HepG2 (cell line): ENCODE data around the gene VARS1. TPM values are rescaled to one million over a fixed set of nuclear protein-coding genes. Genes with fewer than 3 reads are reported as not detected.
A peak's percentile ranks its signal among the peaks of the same experiment; 100 is the strongest.

Experiments
- ATAC-seq: fragments of 200-7000 bp; cut with Tn5 transposase; 3 replicates; pipeline ENCODE4 v1.9.1; 2020; ENCODE audit warnings: mild to moderate bottlenecking, moderate library complexity
- BruUV-seq: library from RNA; stranded (reverse); fragments of 400-500 nt; replicated peaks from 2 replicates; lab custom pipeline; 2021; lab: Mats Ljungman, UMichigan
- CTCF ChIA-PET: fragments of 300-600 bp; formaldehyde crosslinking; extraction: SDS; loops from one replicate; lab custom pipeline; 2021; ENCODE audit warnings: low total read pairs, inconsistent platforms, low intra/inter-chr PET ratio; lab: Yijun Ruan, JAX
- POLR2A ChIA-PET: fragments of 350-600 bp; sonication (Branson Sonifier 250); formaldehyde crosslinking; loops from one replicate; lab custom pipeline; 2020; ENCODE audit warnings: antibody characterized with exemption, inconsistent platforms; lab: Yijun Ruan, JAX
- DNase-seq: peaks from one replicate; pipeline ENCODE4 v3.0.0-alpha.2; 2015; ENCODE audit warnings: low spot score
- FAIRE-seq: peaks from 3 replicates; lab custom pipeline; 2011; peaks lifted over from hg19 to GRCh38; lab: Jason Lieb, UNC
- H2AFZ ChIP-seq: one replicate; pipeline ENCODE4 v1.6.1; 2011; ENCODE audit warnings: low read length, inconsistent platforms
- H3K27ac ChIP-seq: fragments of 300-600 bp; 3 replicates; pipeline ENCODE4 v1.8.0; 2011; ENCODE audit warnings: mixed run types, mild to moderate bottlenecking, mixed read lengths, low read length, inconsistent platforms; ENCODE audit not compliant: insufficient read depth; ENCODE audit errors: extremely low read length
- H3K27me3 ChIP-seq, 2 experiments: fragments of 200-600 bp in 1 of 2; 2 replicates in 1 of 2; 3 replicates in 1 of 2; pipeline versions ENCODE4 v1.6.0 to v1.8.0; 2011; ENCODE audit warnings: low read length in 2 of 2, mild to moderate bottlenecking in 2 of 2, moderate library complexity in 2 of 2, inconsistent platforms in 1 of 2; ENCODE audit not compliant: insufficient read depth in 2 of 2, control insufficient read depth in 1 of 2
- H3K36me3 ChIP-seq, 2 experiments: fragments of 200-600 bp in 1 of 2; replicated peaks in 1 of 2; 2 replicates in 1 of 2; 3 replicates in 1 of 2; pipeline versions ENCODE4 v1.5.1 to v1.8.0; 2011; ENCODE audit warnings: low read length in 2 of 2, inconsistent platforms in 1 of 2; ENCODE audit not compliant: insufficient read depth in 2 of 2, control insufficient read depth in 1 of 2
- H3K4me1 ChIP-seq: 2 replicates; pipeline ENCODE4 v1.5.1; 2012; ENCODE audit warnings: low read length, inconsistent platforms; ENCODE audit not compliant: insufficient read depth
- H3K4me2 ChIP-seq: 2 replicates; pipeline ENCODE4 v1.6.0; 2011; ENCODE audit warnings: low read depth, low read length, inconsistent platforms
- H3K4me3 ChIP-seq, 3 experiments: fragments of 200-600 bp in 1 of 3; sonication (generic), shearing (Covaris generic) in 1 of 3; replicated peaks in 1 of 3; 2 replicates each; pipeline ENCODE4 v1.5.1; 2011 to 2016; ENCODE audit warnings: low read length in 3 of 3, inconsistent platforms in 2 of 3, low read depth in 2 of 3, mild to moderate bottlenecking in 2 of 3, control low read depth in 1 of 3, mixed read lengths in 1 of 3; ENCODE audit not compliant: insufficient read depth in 1 of 3
- H3K79me2 ChIP-seq: one replicate; pipeline ENCODE4 v1.6.1; 2011; ENCODE audit warnings: low read length, inconsistent platforms; ENCODE audit not compliant: insufficient read depth
- H3K9ac ChIP-seq: 2 replicates; pipeline ENCODE4 v1.6.0; 2011; ENCODE audit warnings: mild to moderate bottlenecking, low read depth, low read length, inconsistent platforms; ENCODE audit not compliant: insufficient read depth
- H3K9me3 ChIP-seq: 2 replicates; pipeline ENCODE4 v1.5.1; 2012; ENCODE audit warnings: mild to moderate bottlenecking, low read length
- H4K20me1 ChIP-seq: 2 replicates; pipeline ENCODE4 v1.6.0; 2011; ENCODE audit warnings: inconsistent platforms, mild to moderate bottlenecking, low read length, moderate library complexity; ENCODE audit not compliant: insufficient read depth
- IRF2 ChIP-seq: IDR thresholded peaks from 2 replicates; pipeline ENCODE4 v1.6.1; 2018; ENCODE audit warnings: missing genetic modification reagents, missing compliant biosample characterization
- NKX3-1 ChIP-seq: sonication (generic); formaldehyde crosslinking; IDR thresholded peaks from 2 replicates; pipeline ENCODE4 v1.5.0; 2020; ENCODE audit warnings: missing genetic modification reagents
- RBM22 ChIP-seq: fragments of 200-400 bp; formaldehyde crosslinking; optimal IDR thresholded peaks from 2 replicates; pipeline ENCODE3; 2017; ENCODE audit warnings: mild to moderate bottlenecking, low read length, moderate library complexity
- ZBTB33 ChIP-seq: sonication (generic); formaldehyde crosslinking; IDR thresholded peaks from 2 replicates; pipeline ENCODE4 v1.4.0; 2020; ENCODE audit warnings: missing genetic modification reagents
- ZBTB38 ChIP-seq: sonication (generic); formaldehyde crosslinking; IDR thresholded peaks from 2 replicates; pipeline ENCODE4 v1.5.1; 2020; ENCODE audit warnings: mild to moderate bottlenecking, missing genetic modification reagents
- ZNF33A ChIP-seq: sonication (generic); formaldehyde crosslinking; IDR thresholded peaks from 2 replicates; pipeline ENCODE4 v1.5.1; 2020; ENCODE audit warnings: missing genetic modification reagents, mild to moderate bottlenecking, moderate library complexity, borderline replicate concordance
- WGBS: methylation state at CpG from one replicate; pipeline ENCODE4 v1.1.6; 2017; ENCODE audit warnings: low lambda C conversion rate; 5-methylcytosine and 5-hydroxymethylcytosine counted together
- in situ Hi-C: cut with HindIII; loops from 2 replicates; pipeline ENCODE4 v1.10.0; 2017; ENCODE audit warnings: low pct_unique_long_range_greater_than_20kb; ENCODE audit not compliant: extremely low pct_ligation_motif_present
- intact Hi-C: fragments of 100-400 bp; cut with micrococcal nuclease; formaldehyde crosslinking; loops from one replicate; pipeline ENCODE4 v1.10.0; 2022; ENCODE audit not compliant: unreplicated experiment
- polyA plus RNA-seq, 8 experiments: library from polyadenylated mRNA; depleted of rRNA in 3 of 8; stranded (reverse) in 7 of 8; unstranded in 1 of 8; fragments of >200 nt; fragmentation: Illumina TruSeq in 4 of 8; extraction: Trizol in 4 of 8; gene quantifications; 2 replicates each; pipeline versions ENCODE4 v1.2.1 to v1.2.3, GENCODE V29; 2011 to 2016; ENCODE audit warnings: low read depth in 4 of 8, missing spikeins in 1 of 8, mixed read lengths in 1 of 8; ENCODE audit not compliant: insufficient read depth in 1 of 8
- total RNA-seq, 5 experiments: library from RNA; depleted of rRNA; stranded (reverse); fragments of >200 nt; fragmentation: Illumina TruSeq; extraction: Trizol; gene quantifications; 2 replicates each; pipeline ENCODE4 v1.2.3, GENCODE V29; 2016; ENCODE audit warnings: low read depth in 1 of 5
- TF ChIP-seq, protein P1 (sequence below): IDR thresholded peaks from 2 replicates; pipeline ENCODE4 v1.6.1; 2018; ENCODE audit warnings: missing genetic modification reagents, mild to moderate bottlenecking, missing compliant biosample characterization
- TF ChIP-seq, protein P2 (sequence below): sonication (generic); formaldehyde crosslinking; IDR thresholded peaks from 2 replicates; pipeline ENCODE4 v1.5.1; 2020; ENCODE audit warnings: missing genetic modification reagents, mild to moderate bottlenecking, borderline replicate concordance

The VARS1 gene
- total and polyA plus RNA-seq, 2 of the 13 experiments (the other 11 are each of a cell fraction or from before 2014, with no cell fraction given): 14.7 to 56.1 TPM

DNA sequence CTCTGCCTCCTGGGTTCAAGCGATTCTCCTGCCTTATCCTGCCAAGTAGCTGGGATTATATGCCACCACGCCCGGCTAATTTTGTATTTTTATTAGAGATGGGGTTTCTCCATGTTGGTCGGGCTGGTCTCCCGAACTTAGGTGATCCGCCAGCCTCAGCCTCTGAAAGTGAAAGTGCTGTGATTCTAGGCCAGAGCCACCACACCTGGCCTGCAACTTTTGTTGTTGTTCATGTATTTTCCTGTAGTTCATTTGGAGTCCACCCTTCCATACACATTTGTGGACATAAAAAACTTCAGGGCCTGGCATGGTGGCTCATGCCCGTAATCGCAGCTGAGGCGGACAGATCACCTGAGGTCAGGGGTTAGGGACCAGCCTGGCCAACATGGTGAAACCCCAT lies 46.5 kb upstream of the VARS1 start:
- POLR2A ChIA-PET: interaction anchor here (0.8 to 15.7 kb wide), 5 partner anchors 11 to 186 kb away, joined by 3 to 264 read pairs (median 5); partner anchors contain the start of genes APOM, EHMT2, HSPA1B and NEU1
- no TSS peak for BruUV-seq
- Histone ChIP-seq H3K9ac (no peak overlapping the region), H3K4me1 (peaks cover 30% of the 10 kb centered on the region), H3K79me2 (peaks cover 10% of the 10 kb centered on the region), H4K20me1 (peaks cover 31% of the 10 kb centered on the region), H3K4me3 (no peak overlapping the region), H3K27ac (no peak overlapping the region), H3K27me3 (no peaks in the 10 kb centered on the region), H3K36me3 (peaks cover 12 to 24% of the 10 kb centered on the region in 2 experiments), H3K4me2 (no peak overlapping the region), H2AFZ (no peak overlapping the region), H3K9me3 (no peaks in the 10 kb centered on the region)
- in situ Hi-C loops: no loop called here
- peak; percentile 13 for ATAC-seq
- intact Hi-C loops: no loop called here
- CTCF ChIA-PET: interaction anchor here (1.0 kb wide), 1 partner anchor 47 kb away, joined by 3 read pairs; no protein-coding TSS in a partner anchor
- FAIRE-seq: no peak
- no peak for DNase-seq
- TF ChIP-seq ZBTB38: 0 out of 2 replicates have a peak, but pooled peaks have one; percentile 4
- TF ChIP-seq RBM22: peak; percentile 25
- peak; percentile 39; the same call in 1 of the 2 replicates for TF ChIP-seq ZBTB33 (CRISPR knock-in tag)
- 0 out of 2 replicates have a peak, but pooled peaks have one; percentile 7 for TF ChIP-seq NKX3-1 (CRISPR knock-in tag)
- 0 out of 2 replicates have a peak, but pooled peaks have one; percentile 25 for TF ChIP-seq IRF2
- TF ChIP-seq, protein P1, sequence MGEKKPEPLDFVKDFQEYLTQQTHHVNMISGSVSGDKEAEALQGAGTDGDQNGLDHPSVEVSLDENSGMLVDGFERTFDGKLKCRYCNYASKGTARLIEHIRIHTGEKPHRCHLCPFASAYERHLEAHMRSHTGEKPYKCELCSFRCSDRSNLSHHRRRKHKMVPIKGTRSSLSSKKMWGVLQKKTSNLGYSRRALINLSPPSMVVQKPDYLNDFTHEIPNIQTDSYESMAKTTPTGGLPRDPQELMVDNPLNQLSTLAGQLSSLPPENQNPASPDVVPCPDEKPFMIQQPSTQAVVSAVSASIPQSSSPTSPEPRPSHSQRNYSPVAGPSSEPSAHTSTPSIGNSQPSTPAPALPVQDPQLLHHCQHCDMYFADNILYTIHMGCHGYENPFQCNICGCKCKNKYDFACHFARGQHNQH: no peak
- no peak for TF ChIP-seq ZNF33A (CRISPR knock-in tag)
- TF ChIP-seq, protein P2, sequence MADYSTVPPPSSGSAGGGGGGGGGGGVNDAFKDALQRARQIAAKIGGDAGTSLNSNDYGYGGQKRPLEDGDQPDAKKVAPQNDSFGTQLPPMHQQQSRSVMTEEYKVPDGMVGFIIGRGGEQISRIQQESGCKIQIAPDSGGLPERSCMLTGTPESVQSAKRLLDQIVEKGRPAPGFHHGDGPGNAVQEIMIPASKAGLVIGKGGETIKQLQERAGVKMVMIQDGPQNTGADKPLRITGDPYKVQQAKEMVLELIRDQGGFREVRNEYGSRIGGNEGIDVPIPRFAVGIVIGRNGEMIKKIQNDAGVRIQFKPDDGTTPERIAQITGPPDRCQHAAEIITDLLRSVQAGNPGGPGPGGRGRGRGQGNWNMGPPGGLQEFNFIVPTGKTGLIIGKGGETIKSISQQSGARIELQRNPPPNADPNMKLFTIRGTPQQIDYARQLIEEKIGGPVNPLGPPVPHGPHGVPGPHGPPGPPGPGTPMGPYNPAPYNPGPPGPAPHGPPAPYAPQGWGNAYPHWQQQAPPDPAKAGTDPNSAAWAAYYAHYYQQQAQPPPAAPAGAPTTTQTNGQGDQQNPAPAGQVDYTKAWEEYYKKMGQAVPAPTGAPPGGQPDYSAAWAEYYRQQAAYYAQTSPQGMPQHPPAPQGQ: 0 out of 2 replicates have a peak, but pooled peaks have one; percentile 11
- 92% methylated on average over 9 of the region's 9 CpGs for WGBS
